ENCODE measurements around the gene NRXN3.

NRXN3 gene

DNA sequence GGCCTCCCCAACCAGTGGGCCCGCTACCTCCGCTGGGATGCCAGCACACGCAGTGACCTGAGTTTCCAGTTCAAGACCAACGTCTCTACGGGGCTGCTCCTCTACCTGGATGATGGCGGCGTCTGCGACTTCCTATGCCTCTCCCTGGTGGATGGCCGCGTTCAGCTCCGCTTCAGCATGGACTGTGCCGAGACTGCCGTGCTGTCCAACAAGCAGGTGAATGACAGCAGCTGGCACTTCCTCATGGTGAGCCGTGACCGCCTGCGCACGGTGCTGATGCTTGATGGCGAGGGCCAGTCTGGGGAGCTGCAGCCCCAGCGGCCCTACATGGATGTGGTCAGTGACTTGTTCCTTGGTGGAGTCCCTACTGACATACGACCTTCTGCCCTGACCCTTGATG lies 73.0 kb downstream of the NRXN3 start:
- ChIA-PET POLR2A (no interaction called here), CTCF (interaction anchor here (1.7 kb wide), 1 partner anchor 13 kb away, joined by 3 read pairs; no protein-coding TSS in a partner anchor)
- TF ChIP-seq, protein P1, sequence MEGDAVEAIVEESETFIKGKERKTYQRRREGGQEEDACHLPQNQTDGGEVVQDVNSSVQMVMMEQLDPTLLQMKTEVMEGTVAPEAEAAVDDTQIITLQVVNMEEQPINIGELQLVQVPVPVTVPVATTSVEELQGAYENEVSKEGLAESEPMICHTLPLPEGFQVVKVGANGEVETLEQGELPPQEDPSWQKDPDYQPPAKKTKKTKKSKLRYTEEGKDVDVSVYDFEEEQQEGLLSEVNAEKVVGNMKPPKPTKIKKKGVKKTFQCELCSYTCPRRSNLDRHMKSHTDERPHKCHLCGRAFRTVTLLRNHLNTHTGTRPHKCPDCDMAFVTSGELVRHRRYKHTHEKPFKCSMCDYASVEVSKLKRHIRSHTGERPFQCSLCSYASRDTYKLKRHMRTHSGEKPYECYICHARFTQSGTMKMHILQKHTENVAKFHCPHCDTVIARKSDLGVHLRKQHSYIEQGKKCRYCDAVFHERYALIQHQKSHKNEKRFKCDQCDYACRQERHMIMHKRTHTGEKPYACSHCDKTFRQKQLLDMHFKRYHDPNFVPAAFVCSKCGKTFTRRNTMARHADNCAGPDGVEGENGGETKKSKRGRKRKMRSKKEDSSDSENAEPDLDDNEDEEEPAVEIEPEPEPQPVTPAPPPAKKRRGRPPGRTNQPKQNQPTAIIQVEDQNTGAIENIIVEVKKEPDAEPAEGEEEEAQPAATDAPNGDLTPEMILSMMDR (IDR thresholded peaks at IDR 0.05; ENCODE audit: control extremely low read depth, extremely low read depth, low read depth, missing control alignments): no peak
- DNase-seq (ENCODE audit: extremely low spot score): no peak

DNA sequence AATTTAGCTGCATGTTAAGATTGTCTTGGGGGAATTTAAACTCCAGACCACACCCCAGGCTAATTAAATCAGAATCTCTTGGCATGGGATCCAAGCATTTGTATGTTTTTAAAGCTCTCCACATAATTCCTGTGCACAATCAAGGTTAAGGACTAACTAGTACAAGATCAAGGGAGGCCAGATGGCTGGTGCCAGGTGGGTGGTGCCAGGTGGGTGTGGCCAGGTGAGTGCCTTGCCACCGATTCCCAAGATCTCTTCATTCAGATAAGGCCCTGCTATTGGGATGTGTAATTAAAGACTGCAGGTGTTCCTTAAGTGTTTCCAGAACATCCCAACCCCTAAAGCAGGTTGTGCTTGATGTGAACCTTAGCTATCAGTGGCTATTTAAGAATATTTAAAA lies 75.1 kb downstream of the NRXN3 start:
- TF ChIP-seq, protein P1 (IDR thresholded peaks at IDR 0.05; ENCODE audit: control extremely low read depth, extremely low read depth, low read depth, missing control alignments): no peak
- DNase-seq (ENCODE audit: extremely low spot score): no peak
- POLR2A ChIA-PET: no interaction called here
- CTCF ChIA-PET: no interaction called here

DNA sequence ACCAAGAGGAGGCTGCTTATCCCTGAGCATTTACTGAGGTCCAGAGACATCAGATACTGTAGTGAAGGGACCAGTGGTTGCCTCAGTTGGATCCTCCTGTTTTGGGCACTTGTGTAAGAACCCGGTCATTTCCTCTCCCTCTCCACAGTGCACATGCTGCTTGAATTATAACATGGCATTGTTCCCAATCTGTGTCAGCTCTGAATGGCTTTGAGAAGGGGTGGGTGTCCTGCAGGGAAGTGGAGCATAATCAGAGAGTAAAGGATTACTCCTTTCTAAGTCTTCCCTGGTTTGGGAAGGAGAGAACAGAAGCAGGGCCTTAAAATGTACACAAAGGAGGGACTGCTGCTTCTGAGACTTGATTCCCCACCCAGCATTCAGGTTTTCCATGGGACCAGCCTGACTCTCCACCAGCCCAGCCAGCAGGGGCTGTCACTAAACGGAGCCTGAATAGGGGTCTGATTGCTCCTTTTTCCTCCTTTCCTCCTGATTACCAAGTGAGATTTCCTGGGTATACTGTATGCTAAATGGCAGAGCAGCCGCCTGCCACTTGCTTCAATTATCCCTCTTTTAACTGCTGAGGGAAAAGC lies 78.4 kb downstream of the NRXN3 start:
- POLR2A ChIA-PET: no interaction called here
- CTCF ChIA-PET: no interaction called here
- TF ChIP-seq, protein P1 (IDR thresholded peaks at IDR 0.05; ENCODE audit: control extremely low read depth, extremely low read depth, low read depth, missing control alignments): no peak
- DNase-seq (ENCODE audit: extremely low spot score): no peak

DNA sequence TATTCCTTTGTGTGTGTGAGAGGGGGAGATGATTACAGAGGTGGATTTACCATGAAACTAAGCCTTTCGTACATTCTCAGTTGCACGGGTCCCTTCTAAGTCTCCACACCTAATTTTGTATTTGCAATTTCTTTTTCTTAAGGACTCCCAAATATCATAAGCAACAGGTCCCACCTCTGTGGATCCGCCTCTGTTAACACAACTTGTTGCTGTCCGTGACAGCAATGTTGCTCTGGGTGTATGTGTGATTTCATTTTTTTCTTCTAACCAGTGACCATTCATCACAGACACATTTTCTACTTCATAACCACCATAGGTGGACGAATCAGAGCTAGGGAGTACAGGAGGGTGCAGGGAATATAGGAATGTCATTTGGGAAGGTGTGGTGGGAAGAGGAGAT lies 81.1 kb downstream of the NRXN3 start:
- DNase-seq (ENCODE audit: extremely low spot score): no peak
- CTCF ChIA-PET: interaction anchor here (1.3 kb wide), 1 partner anchor 11 kb away, joined by 3 read pairs; no protein-coding TSS in a partner anchor
- TF ChIP-seq, protein P1 (IDR thresholded peaks at IDR 0.05; ENCODE audit: control extremely low read depth, extremely low read depth, low read depth, missing control alignments): no peak
- POLR2A ChIA-PET: no interaction called here

DNA sequence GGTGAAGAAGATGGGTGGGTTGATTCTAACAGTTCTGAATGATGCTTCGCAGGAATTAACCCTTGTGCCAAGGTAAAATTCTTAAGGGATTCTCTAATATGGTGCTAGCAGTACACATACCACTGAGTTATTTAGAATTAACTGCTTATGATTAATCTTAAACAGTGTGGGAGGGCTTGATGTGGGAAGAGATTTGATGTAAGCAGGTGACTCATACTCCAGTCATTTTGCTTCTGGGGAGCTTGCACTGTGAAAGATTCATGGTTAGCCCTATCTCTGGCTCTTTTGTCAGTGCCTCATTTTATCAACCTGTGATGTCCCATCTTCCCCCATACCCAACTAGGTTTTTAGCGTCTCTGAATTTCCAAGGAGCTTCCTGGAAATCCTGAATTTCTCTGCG lies 83.8 kb downstream of the NRXN3 start:
- DNase-seq (ENCODE audit: extremely low spot score): no peak
- CTCF ChIA-PET: interaction anchor here (1.2 kb wide), 1 partner anchor 121 kb away, joined by 3 read pairs; no protein-coding TSS in a partner anchor
- POLR2A ChIA-PET: no interaction called here
- TF ChIP-seq, protein P1 (IDR thresholded peaks at IDR 0.05; ENCODE audit: control extremely low read depth, extremely low read depth, low read depth, missing control alignments): no peak

DNA sequence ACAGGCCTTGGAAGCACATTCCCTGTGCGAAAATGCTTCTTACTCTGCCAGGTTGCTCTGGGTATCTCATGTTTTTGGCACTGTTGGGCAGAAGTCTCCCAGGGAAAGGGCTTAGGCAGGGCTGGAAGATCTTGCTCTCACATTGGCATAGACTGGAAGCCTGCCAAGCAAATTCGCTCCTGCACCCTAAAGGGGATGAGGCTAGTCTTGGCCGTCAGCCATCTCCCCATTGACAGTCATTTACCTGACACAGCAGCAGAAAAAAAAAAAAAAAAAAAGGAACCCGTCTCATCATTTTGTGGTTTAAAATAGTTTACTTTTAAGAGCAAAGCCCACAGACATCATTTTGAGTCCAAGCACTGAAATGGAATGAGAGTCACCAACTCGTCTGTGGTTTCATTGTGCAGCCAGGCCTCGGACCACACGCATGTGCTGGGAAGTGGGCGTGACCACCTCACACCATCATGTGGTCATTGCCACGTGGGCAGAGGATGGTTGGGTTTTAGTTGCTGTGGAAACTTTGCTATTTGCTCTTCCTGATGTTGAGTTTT lies 84.8 kb downstream of the NRXN3 start:
- TF ChIP-seq, protein P1 (IDR thresholded peaks at IDR 0.05; ENCODE audit: control extremely low read depth, extremely low read depth, low read depth, missing control alignments): no peak
- CTCF ChIA-PET: no interaction called here
- POLR2A ChIA-PET: no interaction called here
- no peak for DNase-seq (ENCODE audit: extremely low spot score)
